Lower lobe of right lung (tissue), 2 donors: Measurements from ENCODE around the gene WFIKKN2. TPM values are rescaled to one million over a fixed set of nuclear protein-coding genes. Genes with fewer than 3 reads are reported as not detected.

Experiments
- ATAC-seq, 2 donors: fragments of 200-7000 bp; cut with Tn5 transposase; one replicate each; pipeline ENCODE4 v1.9.1; 2020 to 2022; ENCODE audit warnings: mild to moderate bottlenecking in 2 of 2, moderate library complexity in 2 of 2
- DNase-seq: peaks from one replicate; pipeline ENCODE4 v3.0.0-alpha.2; 2020
- H3K27ac ChIP-seq: fragments of 200-600 bp; one replicate; pipeline ENCODE4 v1.8.0; 2022
- H3K27me3 ChIP-seq: fragments of 200-600 bp; one replicate; pipeline ENCODE4 v1.8.0; 2022; ENCODE audit warnings: low read depth
- H3K36me3 ChIP-seq: fragments of 200-600 bp; one replicate; pipeline ENCODE4 v1.8.0; 2022; ENCODE audit warnings: mild to moderate bottlenecking
- H3K4me1 ChIP-seq: fragments of 200-600 bp; one replicate; pipeline ENCODE4 v1.8.0; 2022
- H3K4me3 ChIP-seq: fragments of 200-600 bp; one replicate; pipeline ENCODE4 v1.8.0; 2022; ENCODE audit warnings: mild to moderate bottlenecking
- H3K9me3 ChIP-seq: fragments of 200-600 bp; one replicate; pipeline ENCODE4 v1.8.0; 2022
- intact Hi-C: fragments of 100-400 bp; cut with DNase I; formaldehyde crosslinking; loops from one replicate; pipeline ENCODE4 v1.11.0; 2022
- total RNA-seq: library from RNA; stranded (reverse); fragmentation: NEBNext Ultra II Directional; extraction: Animal tissue kit (Norgen Biotek cat#: 25700); gene quantifications from one replicate; pipeline ENCODE4 v1.2.1, GENCODE V29; 2021
- TF ChIP-seq, protein P1 (sequence below): fragments of 200-600 bp; IDR thresholded peaks from one replicate; pipeline ENCODE4 v1.8.0; 2022; ENCODE audit warnings: antibody characterized with exemption, mild to moderate bottlenecking
- donor health status: DM: no; HTN: yes; CAD: no; lungs with severe emphysema.

WFIKKN2 gene
- total RNA-seq, 1 donor from 2014 or later: 0.35 TPM

DNA sequence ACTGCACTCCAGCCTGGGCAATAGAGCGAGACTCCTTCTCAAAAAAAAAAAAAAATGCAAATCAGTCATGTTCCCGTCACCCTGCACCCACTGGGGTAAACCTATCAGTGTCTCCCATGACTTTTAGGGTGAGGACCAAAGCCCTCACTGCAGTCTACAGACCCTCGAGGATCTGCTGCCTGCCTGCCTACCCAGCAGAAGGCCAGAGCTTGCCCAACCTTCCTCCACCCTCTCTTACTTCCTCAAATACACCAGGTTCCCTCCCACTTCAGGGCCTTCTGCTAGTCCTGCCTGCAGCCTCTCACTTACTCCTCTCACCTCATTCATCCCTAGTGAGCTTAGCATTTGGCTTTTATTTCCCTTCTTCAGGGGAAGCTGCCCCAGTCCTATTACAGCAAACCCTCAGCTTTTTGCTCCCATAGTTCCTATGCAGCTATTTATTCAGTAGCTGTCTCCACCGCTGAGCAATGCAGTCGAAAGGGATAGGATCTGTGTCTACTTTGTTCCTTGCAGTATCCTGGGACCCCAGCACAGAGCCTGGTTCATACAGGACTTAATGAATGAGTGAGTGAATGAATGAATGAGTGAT is 48.6 kb downstream of the WFIKKN2 start:
- Histone ChIP-seq H3K36me3 (no peaks in the 10 kb centered on the region), H3K9me3 (peaks cover 4% of the 10 kb centered on the region), H3K4me3 (no peak overlapping the region), H3K4me1 (no peaks in the 10 kb centered on the region), H3K27ac (peak overlapping the region; percentile 67), H3K27me3 (no peaks in the 10 kb centered on the region)
- intact Hi-C loops: no loop called here
- ATAC-seq (peak; percentile 79 to 81), DNase-seq (no peak)
- TF ChIP-seq, protein P1, sequence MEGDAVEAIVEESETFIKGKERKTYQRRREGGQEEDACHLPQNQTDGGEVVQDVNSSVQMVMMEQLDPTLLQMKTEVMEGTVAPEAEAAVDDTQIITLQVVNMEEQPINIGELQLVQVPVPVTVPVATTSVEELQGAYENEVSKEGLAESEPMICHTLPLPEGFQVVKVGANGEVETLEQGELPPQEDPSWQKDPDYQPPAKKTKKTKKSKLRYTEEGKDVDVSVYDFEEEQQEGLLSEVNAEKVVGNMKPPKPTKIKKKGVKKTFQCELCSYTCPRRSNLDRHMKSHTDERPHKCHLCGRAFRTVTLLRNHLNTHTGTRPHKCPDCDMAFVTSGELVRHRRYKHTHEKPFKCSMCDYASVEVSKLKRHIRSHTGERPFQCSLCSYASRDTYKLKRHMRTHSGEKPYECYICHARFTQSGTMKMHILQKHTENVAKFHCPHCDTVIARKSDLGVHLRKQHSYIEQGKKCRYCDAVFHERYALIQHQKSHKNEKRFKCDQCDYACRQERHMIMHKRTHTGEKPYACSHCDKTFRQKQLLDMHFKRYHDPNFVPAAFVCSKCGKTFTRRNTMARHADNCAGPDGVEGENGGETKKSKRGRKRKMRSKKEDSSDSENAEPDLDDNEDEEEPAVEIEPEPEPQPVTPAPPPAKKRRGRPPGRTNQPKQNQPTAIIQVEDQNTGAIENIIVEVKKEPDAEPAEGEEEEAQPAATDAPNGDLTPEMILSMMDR: no peak

DNA sequence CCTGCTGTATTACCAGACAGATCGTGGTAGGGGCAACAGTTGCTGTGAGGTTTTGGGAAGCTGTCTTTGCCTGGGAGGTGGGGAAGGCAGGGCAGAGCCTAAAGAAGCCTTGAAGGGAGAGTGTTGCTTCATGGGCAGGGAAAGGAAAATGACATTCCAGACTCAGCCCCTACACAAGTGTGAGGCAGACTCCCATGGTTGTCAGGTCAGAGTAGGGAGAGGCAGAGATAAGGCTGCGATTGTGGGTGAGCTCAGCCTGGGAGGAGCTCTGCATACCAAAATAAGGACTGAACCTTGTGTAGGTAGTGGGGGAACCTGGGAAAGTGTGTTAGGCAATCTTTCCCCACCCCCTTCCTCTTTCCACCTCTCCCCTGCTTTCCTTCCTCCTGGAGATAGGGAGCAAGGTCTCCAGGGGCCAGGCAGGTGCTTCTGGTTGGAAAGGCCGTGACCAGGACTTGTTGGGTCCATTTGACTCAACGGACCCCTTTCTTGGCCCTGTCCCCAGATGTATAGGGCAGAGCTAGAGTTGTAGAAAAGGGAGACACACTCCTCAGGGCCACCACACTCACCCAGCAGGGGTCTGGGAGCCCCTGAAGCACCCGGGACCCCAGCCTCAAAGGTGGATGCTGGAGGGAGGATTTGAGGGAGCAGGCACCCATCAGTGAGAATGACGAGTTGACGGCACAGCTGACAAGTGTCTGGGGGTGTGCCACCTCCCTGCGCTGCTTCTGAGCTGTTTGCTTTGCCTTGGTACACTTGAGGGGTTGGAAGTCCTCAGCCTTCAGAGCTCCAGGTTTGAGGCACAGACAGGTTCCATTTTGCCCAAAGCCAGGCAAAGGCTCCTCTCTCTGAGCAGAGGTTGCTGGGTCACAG is 49.3 kb downstream of the WFIKKN2 start:
- Histone ChIP-seq H3K27ac (peak overlapping the region; percentile 67), H3K4me3 (no peak overlapping the region), H3K9me3 (peaks cover 4% of the 10 kb centered on the region), H3K4me1 (no peaks in the 10 kb centered on the region), H3K27me3 (no peaks in the 10 kb centered on the region), H3K36me3 (no peaks in the 10 kb centered on the region)
- ATAC-seq: peak; percentile 90 to 94
- TF ChIP-seq, protein P1: no peak
- intact Hi-C loops: no loop called here
- DNase-seq: no peak

DNA sequence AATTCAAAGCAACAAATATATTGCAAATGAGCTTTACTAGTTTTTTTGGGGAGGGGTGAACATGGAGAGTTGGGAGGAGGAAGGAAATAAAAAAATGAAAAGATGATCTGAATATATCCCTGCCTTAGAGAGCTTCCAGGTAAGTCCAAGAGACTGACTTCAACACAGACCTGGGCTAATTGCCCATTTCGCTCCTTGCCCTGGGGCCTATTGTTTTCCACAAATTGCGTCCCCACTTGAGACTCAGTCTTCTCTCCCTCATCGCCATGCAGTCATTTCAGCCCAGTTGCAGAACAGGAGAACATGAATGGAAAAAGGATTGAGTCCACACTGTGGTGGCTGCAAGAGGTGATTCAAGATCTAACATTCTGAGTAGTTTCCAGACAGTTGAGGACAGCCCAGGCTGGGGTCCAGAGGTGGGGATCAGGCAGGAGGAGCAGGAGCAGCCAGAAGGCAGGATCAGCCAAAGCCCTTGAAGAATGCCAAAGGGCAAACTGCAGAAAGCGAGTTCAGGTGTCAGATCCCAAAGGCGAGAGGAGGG is 52.4 kb downstream of the WFIKKN2 start:
- no peak overlapping the region for H3K27ac ChIP-seq
- ATAC-seq: no peak
- TF ChIP-seq, protein P1: no peak
- no peak for DNase-seq
- intact Hi-C loops: no loop called here
- no peaks in the 10 kb centered on the region for H3K4me1 ChIP-seq
- H3K9me3 ChIP-seq: no peaks in the 10 kb centered on the region
- H3K36me3 ChIP-seq: no peaks in the 10 kb centered on the region
- H3K4me3 ChIP-seq: no peak overlapping the region
- no peaks in the 10 kb centered on the region for H3K27me3 ChIP-seq

DNA sequence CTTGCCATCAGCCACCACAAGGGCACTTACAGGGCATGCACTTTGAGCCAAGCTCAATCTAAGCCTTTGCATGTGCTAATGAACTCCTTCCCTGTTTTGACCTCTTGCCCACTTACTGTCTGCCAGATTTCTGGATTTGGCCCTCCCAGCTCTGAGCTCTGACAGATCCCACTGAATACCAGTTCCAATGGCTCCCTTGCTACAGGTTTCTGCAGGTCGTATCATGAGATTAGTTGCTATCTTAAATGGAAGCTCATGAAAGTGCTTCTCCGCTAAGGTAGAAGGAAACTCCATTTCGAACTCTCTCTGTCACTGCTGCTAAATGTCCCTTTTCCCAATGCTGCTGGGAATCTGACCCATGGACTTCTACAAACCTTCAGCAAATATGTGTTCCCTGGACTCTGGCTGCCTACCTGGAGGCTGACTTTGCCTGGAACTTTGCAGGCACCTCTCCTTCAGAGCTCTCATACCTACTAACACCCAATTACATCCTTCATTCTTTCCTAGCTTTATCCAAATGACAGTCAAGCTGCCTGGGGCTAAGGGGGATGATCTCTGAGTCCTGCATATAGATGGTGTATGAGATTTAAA is 54.2 kb downstream of the WFIKKN2 start:
- Histone ChIP-seq H3K27me3 (no peaks in the 10 kb centered on the region), H3K9me3 (no peaks in the 10 kb centered on the region), H3K4me3 (no peak overlapping the region), H3K27ac (no peak overlapping the region), H3K4me1 (no peaks in the 10 kb centered on the region), H3K36me3 (no peaks in the 10 kb centered on the region)
- TF ChIP-seq, protein P1: no peak
- DNase-seq (no peak), ATAC-seq (no peak)
- intact Hi-C loops: no loop called here

DNA sequence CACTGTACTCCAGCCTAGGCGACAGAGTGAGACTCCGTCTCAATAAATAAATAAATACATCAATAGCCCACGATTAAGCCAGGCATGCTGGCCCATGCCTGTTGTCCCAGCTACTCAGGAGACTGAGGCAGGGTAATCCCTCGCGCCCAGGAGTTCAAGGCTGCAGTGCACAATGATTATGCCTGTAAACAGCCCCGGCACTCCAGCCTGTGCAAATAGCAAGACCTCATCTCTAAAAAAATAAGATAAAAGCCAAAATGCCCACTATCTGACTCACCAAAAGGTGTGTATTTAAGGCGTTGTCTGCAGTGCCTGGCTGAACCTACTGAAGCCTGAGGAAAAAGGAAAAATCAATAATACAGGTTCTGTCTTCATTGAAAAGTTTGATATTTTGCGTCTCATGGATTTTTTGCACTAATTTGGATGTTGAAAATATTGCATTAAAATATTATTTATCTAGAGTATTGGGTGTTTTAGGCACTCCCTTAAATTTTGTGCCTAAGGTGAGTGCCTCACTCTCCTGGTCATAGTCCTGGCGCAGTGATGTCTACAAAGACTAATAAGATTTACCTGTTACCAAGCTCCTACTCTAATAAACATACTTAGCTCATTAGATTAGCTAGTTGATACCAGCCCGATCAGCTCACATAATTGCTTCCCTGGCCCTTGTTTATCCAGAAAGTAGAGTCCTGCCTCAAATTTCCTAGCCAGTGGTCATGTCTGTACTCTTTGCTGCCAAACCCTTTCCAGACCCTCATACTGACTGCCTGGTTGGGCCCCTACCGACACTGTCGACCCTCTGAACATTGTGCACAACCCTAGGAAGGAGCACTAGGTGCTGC is 55.5 kb downstream of the WFIKKN2 start:
- Histone ChIP-seq H3K36me3 (no peaks in the 10 kb centered on the region), H3K9me3 (no peaks in the 10 kb centered on the region), H3K4me3 (no peak overlapping the region), H3K27me3 (no peaks in the 10 kb centered on the region), H3K4me1 (no peaks in the 10 kb centered on the region), H3K27ac (no peak overlapping the region)
- ATAC-seq (no peak), DNase-seq (no peak)
- TF ChIP-seq, protein P1: no peak
- intact Hi-C loops: no loop called here
